Heart left ventricle (tissue), 13 donors: ENCODE data around the gene ZC3H10.

Source experiments
- POLR2A ChIP-seq, 2 donors: fragments of 450-650 bp; IDR thresholded peaks; one replicate each; pipeline ENCODE4 v1.6.1; 2017; ENCODE audit warnings: antibody characterized with exemption in 2 of 2, mild to moderate bottlenecking in 2 of 2, moderate library complexity in 2 of 2
- TF ChIP-seq, protein P1 (sequence below), 12 donors: fragments of 200-600 bp; sonication (generic) in 4 of 12; IDR thresholded peaks; one replicate each; pipeline versions ENCODE4 v1.5.0 to v1.8.0; 2018 to 2022; ENCODE audit warnings: antibody characterized with exemption in 12 of 12, mild to moderate bottlenecking in 5 of 12
- donor health status: ischemic (EF 13 %, LVEDD 7.1; RV severe dilation, severe dysfunction).
- donor health status: DM: no; HTN: yes; CAD: no.
- donor health status: DM: no; HTN: no; CAD: no.
- donor health status: ischemic (EF 25% LVEDD 6.9; RV normal size, moderate dysfunction).
- donor health status: ischemic (EF 25% LVEDD 5.7; RV mildly dilated, moderate dysfunction).
- donor health status: ischemic (EF 35%, LVEDD 5.7; RV mildly dilated, moderate dysfunction).
- donor health status: nonischemic (EF 11% LVEDD 7.7; RV severe dilation, severe dysfunction).
- donor health status: DM: yes; HTN: yes; CAD: no.
- donor health status: PGD.
- donor health status: ischemic (EF 29% LVEDD 5.4; RV normal size, mild dysfunction).
- donor health status: nonischemic (EF 23%, LVEDD 6.1; RV moderate dilation, normal function).

DNA sequence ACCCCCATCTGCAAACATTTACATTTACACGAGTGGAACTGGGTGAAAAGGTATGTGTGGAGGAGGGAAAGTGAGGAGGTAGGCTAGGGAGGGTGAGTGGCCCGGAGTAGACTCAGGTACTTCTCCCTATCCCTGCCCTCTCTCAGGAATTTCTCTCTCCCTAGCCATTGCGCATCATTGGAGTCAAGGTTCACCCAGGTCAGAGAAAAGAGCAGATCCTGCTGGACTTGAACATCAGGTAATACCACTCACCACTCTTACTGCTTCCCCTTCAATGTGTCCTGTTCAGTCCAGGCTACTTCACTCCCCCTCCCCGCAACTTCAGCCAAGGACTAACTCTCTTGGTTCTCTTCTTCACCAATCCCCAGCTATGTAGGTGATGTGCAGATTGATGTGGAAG is 12.8 kb downstream of the ZC3H10 start:
- TF ChIP-seq, protein P1, sequence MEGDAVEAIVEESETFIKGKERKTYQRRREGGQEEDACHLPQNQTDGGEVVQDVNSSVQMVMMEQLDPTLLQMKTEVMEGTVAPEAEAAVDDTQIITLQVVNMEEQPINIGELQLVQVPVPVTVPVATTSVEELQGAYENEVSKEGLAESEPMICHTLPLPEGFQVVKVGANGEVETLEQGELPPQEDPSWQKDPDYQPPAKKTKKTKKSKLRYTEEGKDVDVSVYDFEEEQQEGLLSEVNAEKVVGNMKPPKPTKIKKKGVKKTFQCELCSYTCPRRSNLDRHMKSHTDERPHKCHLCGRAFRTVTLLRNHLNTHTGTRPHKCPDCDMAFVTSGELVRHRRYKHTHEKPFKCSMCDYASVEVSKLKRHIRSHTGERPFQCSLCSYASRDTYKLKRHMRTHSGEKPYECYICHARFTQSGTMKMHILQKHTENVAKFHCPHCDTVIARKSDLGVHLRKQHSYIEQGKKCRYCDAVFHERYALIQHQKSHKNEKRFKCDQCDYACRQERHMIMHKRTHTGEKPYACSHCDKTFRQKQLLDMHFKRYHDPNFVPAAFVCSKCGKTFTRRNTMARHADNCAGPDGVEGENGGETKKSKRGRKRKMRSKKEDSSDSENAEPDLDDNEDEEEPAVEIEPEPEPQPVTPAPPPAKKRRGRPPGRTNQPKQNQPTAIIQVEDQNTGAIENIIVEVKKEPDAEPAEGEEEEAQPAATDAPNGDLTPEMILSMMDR (IDR thresholded peaks at IDR 0.05) = no peak
- no peak for TF ChIP-seq POLR2A (IDR thresholded peaks at IDR 0.05)
